Loucy (cell line): ENCODE results near the gene ARAF.

Experiments
- H2AFZ ChIP-seq: fragments of 200-600 bp; sonication (generic); 2 replicates; pipeline ENCODE4 v1.6.0; 2016; ENCODE audit warnings: antibody characterized with exemption, mild to moderate bottlenecking, low read length, moderate library complexity
- H3F3A ChIP-seq: fragments of 200-600 bp; 2 replicates; pipeline ENCODE4 v1.6.0; 2016; ENCODE audit warnings: antibody characterized with exemption, low read depth, mild to moderate bottlenecking
- H3K27me3 ChIP-seq: fragments of 200-600 bp; sonication (generic); 2 replicates; pipeline ENCODE4 v1.6.1; 2014; ENCODE audit warnings: low read length, mild to moderate bottlenecking; ENCODE audit not compliant: insufficient read depth, poor library complexity, severe bottlenecking
- H3K36me3 ChIP-seq: fragments of 200-600 bp; sonication (generic); 2 replicates; pipeline ENCODE4 v1.6.1; 2016; ENCODE audit warnings: low read length; ENCODE audit not compliant: insufficient read depth
- H3K4me1 ChIP-seq: fragments of 200-600 bp; sonication (generic); 2 replicates; pipeline ENCODE4 v1.5.1; 2014; ENCODE audit warnings: low read length, mild to moderate bottlenecking; ENCODE audit not compliant: insufficient read depth, poor library complexity, severe bottlenecking
- H3K4me2 ChIP-seq: fragments of 200-600 bp; sonication (generic); 2 replicates; pipeline ENCODE4 v1.6.0; 2014; ENCODE audit warnings: antibody characterized with exemption, low read length, low read depth, mild to moderate bottlenecking; ENCODE audit not compliant: poor library complexity, severe bottlenecking
- H3K4me3 ChIP-seq: fragments of 200-600 bp; sonication (generic); 2 replicates; pipeline ENCODE4 v1.5.1; 2014; ENCODE audit warnings: low read length, mild to moderate bottlenecking, mixed read lengths; ENCODE audit not compliant: poor library complexity, severe bottlenecking
- H3K79me2 ChIP-seq: fragments of 200-600 bp; sonication (generic); 2 replicates; pipeline ENCODE4 v1.6.1; 2014; ENCODE audit warnings: low read length; ENCODE audit not compliant: insufficient read depth
- H3K9ac ChIP-seq: fragments of 200-600 bp; sonication (generic); 2 replicates; pipeline ENCODE4 v1.6.0; 2014; ENCODE audit warnings: mild to moderate bottlenecking, low read depth, low read length, moderate library complexity; ENCODE audit not compliant: poor library complexity, severe bottlenecking
- H3K9me2 ChIP-seq: fragments of 200-600 bp; sonication (generic); replicated peaks from 2 replicates; pipeline ENCODE4 v1.6.1; 2016; ENCODE audit warnings: low read depth, low read length, mixed read lengths
- H3K9me3 ChIP-seq: fragments of 200-600 bp; sonication (generic); 2 replicates; pipeline ENCODE4 v1.6.1; 2014; ENCODE audit warnings: mild to moderate bottlenecking, antibody characterized with exemption, low read length, low read depth; ENCODE audit not compliant: insufficient read depth
- H4K20me1 ChIP-seq: fragments of 200-600 bp; sonication (generic); 2 replicates; pipeline ENCODE4 v1.6.0; 2014; ENCODE audit warnings: antibody characterized with exemption, low read length, mild to moderate bottlenecking; ENCODE audit not compliant: insufficient read depth, poor library complexity, severe bottlenecking
- CTCF ChIP-seq: fragments of 200-600 bp; sonication (generic); conservative IDR thresholded peaks from 2 replicates; pipeline ENCODE4 v1.5.1; 2014; ENCODE audit warnings: mild to moderate bottlenecking, antibody characterized with exemption, low read length
- EZH2phosphoT487 ChIP-seq: fragments of 200-600 bp; IDR thresholded peaks from 2 replicates; pipeline ENCODE4 v1.6.1; 2018; ENCODE audit warnings: antibody characterized with exemption, mild to moderate bottlenecking, moderate library complexity, borderline replicate concordance

The ARAF gene

GRCh38 chrX:47561659-47562151 is 700 bp downstream of the ARAF start:
- no peak for TF ChIP-seq CTCF
- no peak for TF ChIP-seq EZH2phosphoT487
- Histone ChIP-seq H3K27me3 (no peaks in the 10 kb centered on the region), H4K20me1 (peaks cover 12% of the 10 kb centered on the region), H3K4me2 (peak overlapping the region; percentile 84), H3K9ac (peak overlapping the region; percentile 84), H3K36me3 (peaks cover 8% of the 10 kb centered on the region; the same call in 1 of the 2 replicates), H3K4me3 (peak overlapping the region; percentile 95), H2AFZ (no peak overlapping the region), H3K9me2 (no peaks in the 10 kb centered on the region), H3K4me1 (peaks cover 13% of the 10 kb centered on the region), H3K79me2 (peaks cover 34% of the 10 kb centered on the region), H3K9me3 (no peaks in the 10 kb centered on the region), H3F3A (no peaks in the 10 kb centered on the region)

DNA sequence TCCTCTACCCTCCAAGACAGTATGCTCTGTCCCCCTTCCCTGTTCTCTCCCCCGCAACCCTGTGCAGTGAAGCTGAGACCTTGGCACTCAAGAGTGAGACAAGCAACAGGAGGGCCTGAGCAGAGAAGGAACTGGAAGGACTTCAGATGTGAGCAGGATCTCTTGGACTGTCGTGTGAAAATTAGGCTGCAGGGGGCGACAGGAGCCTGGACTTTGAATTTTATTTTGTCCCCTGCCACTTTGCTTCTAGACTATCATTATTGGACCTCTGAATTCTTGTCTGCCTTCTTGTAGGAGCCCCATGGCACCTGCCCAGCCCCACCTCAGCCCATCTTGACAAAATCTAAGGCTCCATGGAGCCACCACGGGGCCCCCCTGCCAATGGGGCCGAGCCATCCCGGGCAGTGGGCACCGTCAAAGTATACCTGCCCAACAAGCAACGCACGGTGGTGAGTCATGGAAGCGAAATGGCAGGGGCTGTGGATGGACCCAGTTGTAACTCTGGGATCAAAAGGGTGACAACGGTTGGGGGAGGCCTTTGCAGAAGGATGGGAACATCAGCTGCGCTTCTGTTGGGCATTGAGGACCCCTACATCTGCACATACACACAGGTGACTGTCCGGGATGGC is 1.7 kb downstream of the ARAF start:
- H3K79me2 ChIP-seq, result peaks cover 34% of the 10 kb centered on the region
- H3F3A ChIP-seq, result no peaks in the 10 kb centered on the region
- peaks cover 12% of the 10 kb centered on the region for H4K20me1 ChIP-seq
- H3K27me3 ChIP-seq, result no peaks in the 10 kb centered on the region
- H3K9me2 ChIP-seq, result no peaks in the 10 kb centered on the region
- H2AFZ ChIP-seq, result no peak overlapping the region
- no peak overlapping the region for H3K9ac ChIP-seq
- TF ChIP-seq CTCF, result peak; percentile 55
- no peak for TF ChIP-seq EZH2phosphoT487
- H3K36me3 ChIP-seq, result peaks cover 9% of the 10 kb centered on the region; the same call in 1 of the 2 replicates
- peak overlapping the region; percentile 48 for H3K4me3 ChIP-seq
- H3K4me2 ChIP-seq, result peak overlapping the region; percentile 84
- H3K4me1 ChIP-seq, result peaks cover 9% of the 10 kb centered on the region
- H3K9me3 ChIP-seq, result no peaks in the 10 kb centered on the region

DNA sequence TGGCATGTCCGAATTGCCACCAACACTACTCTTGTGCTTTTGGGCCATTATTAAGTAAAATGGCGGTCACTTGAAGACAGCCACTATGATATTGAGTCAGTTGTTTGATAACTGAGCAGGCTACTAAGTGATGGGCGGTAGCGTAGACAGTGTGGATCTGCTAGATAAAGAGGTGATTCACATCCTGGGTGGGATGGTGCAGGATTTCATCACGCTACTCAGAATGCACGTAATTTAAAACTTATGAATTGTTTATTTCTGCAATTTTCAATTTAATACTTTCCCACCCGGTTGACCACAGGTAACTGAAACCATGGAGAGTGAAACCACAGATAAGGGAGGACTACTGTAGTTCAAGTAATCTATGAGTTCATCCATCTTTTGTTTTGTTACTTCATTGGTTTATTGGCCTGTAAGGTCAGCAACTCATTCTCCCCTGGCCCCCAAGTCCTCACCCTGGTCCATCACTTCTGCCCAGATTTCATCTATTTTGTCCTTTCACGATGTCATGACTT is 2.9 kb downstream of the ARAF start:
- Histone ChIP-seq H3K9ac (no peak overlapping the region), H3K4me3 (no peak overlapping the region), H4K20me1 (peaks cover 12% of the 10 kb centered on the region), H3K4me1 (peaks cover 9% of the 10 kb centered on the region), H3K79me2 (peaks cover 34% of the 10 kb centered on the region), H3K4me2 (peak overlapping the region; percentile 84), H3F3A (no peaks in the 10 kb centered on the region), H3K9me2 (no peaks in the 10 kb centered on the region), H3K9me3 (no peaks in the 10 kb centered on the region), H3K27me3 (no peaks in the 10 kb centered on the region), H2AFZ (no peak overlapping the region), H3K36me3 (peaks cover 15% of the 10 kb centered on the region; the same call in 1 of the 2 replicates)
- TF ChIP-seq CTCF (no peak), EZH2phosphoT487 (no peak)
